GM20431 (cell line): ENCODE data around the gene PGK1.
"Not testable (repeated sequence)": the region's sequence is repeated elsewhere in the genome, so short reads cannot be mapped to it uniquely, and the experiment has no call there.

Experiments used
- in situ Hi-C: fragments of 300-500 bp; cut with MseI, MboI; formaldehyde crosslinking; loops from one replicate; pipeline ENCODE4 v1.15.0; 2020; ENCODE audit warnings: low sequenced_read_pairs; ENCODE audit not compliant: unreplicated experiment

The PGK1 gene

DNA sequence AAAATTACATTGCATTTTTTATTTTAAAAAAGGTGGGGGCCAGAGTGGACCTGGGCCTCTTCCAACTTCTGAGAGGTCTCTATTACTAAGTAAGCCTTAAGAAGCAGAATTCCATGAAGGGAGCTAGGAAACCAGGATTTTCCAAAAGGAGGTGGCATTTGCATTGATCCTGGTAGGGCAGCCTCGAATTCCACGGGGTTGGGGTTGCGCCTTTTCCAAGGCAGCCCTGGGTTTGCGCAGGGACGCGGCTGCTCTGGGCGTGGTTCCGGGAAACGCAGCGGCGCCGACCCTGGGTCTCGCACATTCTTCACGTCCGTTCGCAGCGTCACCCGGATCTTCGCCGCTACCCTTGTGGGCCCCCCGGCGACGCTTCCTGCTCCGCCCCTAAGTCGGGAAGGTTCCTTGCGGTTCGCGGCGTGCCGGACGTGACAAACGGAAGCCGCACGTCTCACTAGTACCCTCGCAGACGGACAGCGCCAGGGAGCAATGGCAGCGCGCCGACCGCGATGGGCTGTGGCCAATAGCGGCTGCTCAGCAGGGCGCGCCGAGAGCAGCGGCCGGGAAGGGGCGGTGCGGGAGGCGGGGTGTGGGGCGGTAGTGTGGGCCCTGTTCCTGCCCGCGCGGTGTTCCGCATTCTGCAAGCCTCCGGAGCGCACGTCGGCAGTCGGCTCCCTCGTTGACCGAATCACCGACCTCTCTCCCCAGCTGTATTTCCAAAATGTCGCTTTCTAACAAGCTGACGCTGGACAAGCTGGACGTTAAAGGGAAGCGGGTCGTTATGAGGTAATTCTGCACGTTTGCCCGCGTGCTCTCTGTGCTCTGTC is at the start of gene PGK1:
PGK1 (plus strand) TSS at position 626 of the 824 bp plus-strand sequence; CDS start at position 719, 93 bp downstream.
- in situ Hi-C loops = no loop called here

DNA sequence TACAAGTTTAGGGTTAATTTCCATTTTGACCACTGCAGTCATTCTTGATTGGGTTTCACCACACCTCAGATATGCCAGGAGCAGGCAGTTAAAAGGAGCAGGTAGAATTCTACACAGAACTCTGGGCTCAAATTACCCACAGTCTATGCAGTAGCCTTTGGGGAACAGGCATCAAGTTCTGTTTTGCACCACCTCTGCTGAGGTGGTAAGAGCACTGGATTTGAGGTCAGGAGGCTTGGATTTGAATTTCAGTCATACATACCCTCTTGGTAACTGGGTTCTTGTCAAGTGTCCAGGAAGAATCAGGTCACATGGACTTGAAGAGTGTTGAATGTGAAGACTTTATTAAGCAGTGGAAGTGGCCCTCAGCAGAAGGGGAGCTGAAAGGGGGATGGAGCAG is 40.4 kb upstream of the PGK1 start:
- in situ Hi-C loops = no loop called here

DNA sequence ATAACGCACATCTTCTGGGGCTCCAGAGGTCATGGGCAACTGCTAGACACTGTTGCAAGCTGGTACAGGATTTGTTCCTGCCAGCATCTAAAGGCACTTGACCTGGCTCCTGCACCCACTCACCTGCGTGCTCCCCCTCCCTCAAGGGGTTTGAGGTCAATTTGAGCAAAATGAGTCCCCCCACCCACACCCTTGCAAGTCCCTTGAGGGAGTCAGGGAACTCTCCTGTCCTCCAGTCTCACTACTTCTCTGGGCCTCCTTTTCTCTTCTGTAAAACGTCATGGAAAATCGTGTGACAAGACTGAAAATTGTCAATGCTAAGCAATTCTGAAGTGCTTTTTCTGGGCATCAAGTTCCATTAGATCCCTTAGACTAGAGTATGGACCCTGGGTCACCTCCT is 39.9 kb upstream of the PGK1 start:
- in situ Hi-C loops = no loop called here

DNA sequence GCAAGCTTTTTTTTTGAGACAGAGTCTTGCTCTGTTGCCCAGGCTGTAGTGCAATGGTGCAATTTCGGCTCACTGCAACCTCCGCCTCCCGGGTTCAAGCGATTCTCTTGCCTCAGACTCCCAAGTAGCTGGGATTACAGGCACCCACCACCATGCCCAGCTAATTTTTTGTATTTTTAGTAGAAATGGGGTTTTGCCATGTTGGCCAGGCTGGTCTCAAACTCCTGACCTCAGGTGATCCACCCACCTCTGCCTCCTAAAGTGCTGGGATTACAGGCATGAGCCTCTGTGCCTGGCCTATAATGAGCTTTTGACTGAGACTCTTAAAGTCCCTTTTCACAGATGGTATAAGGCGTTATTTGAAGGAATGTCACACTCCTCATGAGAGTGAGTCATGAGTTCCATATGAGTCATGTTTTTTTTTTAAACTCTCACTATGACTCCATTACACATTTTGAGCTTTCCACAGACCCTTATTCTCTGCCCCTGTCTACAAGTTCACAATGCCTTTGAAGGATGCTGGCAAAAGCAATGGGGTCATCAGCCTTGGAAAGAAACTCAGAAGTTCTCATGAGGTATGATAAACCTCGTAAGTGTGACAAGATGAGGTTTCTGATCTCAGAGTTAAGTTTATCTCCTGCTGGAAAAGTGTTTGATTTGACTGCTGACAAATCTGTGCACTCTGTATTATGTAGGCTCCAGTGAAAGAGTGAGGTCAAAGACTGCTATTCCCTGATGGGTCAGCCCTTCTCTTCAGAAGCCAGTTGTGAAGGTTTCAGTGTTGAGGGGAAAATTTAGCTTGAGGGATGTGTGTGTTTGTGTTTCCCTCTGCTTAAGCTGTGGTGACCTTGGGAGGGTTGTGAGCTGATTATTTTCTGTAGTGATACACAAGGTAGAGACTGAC is 39.1 kb upstream of the PGK1 start:
- in situ Hi-C loops = not testable (repeated sequence)

DNA sequence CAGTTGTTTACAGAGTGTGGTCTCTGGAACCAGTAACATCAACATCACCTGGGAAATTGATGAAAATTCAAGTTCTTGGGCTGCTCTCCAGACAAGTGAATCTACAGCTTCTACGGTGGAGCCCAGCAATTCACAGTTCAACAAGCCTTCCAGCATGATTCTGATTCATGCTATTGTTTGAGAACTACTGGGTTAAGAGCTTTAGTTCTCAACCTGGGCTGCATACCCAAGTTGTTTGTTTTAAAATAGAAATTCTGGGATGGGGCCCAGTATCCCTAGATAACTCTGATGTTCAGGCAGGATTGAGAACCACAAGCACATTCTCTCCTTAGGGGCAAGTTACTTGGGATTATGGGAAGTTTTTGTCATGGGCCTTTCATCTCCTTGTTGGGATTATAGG is 37.9 kb upstream of the PGK1 start:
- in situ Hi-C loops = no loop called here

DNA sequence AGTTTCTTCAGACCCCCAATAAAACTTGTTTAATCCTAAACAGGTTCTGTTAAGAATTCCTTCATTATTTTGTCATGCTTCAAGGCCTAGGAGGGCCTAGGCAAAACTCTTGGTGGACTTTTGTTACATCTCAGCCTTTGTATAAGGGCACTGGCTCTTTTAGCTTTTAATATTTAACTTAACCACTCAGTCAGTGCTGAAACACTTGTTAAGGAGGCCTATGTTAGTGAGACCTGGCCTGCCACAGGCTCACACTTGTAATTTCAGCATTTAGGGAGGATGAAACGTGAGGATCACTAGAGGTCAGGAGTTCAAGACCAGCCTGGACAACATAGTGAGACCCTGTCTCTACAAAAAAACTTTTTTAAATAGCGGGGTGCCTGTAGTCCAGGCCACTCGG is 32.7 kb upstream of the PGK1 start:
- in situ Hi-C loops = no loop called here

DNA sequence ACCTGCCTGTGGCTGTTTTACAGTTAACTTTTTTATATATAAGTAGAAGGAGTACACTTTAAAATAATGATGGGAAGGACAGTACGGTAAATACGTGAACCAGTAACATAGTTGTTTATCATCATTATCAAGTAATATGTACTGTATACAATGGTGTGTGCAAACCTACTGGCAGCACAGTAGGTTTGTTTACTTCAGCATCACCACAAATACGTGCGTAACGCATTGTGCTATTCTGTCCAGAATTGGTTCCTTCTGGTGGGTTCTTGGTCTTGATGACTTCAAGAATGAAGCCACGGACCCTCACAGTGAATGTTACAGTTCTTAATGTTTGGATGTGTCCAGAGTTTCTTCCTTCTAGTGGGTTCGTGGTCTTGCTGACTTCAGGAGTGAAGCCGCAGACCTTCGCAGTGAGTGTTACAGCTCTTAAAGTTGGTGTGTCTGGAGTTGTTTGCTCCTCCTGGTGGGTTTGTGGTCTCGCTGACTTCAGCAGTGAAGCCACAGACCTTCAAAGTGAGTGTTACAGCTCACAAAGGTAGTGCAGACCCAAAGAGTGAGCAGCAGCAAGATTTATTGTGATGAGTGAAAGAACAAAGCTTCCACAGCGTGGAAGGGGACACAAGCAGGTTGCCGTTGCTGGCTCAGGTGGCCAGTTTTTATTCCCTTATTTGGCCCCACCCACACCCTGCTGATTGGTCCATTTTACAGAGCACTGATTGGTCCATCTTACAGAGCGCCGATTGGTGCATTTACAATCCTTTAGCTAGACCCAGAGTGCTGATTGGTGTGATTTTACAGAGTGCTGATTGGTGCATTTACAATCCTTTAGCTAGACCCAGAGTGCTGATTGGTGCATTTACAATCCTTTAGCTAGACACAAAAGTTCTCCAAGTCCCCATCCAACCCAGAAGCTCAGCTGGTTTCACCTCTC is 30.6 kb upstream of the PGK1 start:
- in situ Hi-C loops = not testable (repeated sequence)

DNA sequence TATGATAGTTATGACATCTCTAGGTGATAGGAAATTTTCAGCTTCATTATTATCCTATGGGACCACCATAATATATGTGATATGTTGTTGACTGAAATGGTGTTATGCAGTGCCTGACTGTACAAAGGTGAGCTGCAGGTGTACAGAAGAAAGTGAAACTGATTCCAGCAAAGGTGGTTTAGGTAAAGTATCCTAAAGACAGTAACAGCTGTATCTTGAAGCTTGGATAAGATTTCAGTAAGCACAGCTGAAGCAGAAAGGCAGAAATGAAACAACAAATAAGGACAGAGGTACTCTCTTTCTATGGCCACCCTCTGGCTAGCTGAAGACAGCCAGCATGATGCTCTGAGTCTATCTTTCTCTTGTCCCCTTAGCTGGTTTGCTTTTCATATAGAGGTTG is 30.0 kb upstream of the PGK1 start:
- in situ Hi-C loops = no loop called here

DNA sequence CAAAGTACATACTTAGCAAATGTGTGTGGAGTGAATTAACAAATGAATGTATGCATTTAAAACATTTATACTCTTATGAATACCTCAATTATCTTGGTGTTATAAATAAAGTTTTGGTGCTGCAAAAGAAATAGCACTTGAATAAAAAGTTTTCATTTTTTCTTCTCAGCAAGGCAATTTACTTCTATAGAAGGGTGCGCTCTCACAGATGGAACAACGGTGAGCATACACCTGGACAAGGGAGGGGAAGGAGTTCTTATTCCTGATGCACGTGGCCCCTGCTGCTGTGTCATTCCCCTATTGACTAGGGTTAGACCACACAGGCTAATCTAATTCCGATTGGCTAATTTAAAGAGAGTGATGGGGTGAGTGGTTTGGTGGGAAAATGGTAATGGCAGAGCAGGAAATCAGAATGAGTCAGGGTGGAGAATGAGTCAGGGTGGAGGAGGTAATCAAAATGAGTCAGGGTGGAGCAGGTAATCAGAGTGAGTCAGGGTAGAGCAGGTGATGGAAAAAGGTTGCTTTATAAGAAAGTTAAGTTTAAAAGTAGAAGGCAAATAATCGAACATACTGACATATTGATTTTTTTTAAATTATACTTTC is 28.2 kb upstream of the PGK1 start:
- in situ Hi-C loops = no loop called here

DNA sequence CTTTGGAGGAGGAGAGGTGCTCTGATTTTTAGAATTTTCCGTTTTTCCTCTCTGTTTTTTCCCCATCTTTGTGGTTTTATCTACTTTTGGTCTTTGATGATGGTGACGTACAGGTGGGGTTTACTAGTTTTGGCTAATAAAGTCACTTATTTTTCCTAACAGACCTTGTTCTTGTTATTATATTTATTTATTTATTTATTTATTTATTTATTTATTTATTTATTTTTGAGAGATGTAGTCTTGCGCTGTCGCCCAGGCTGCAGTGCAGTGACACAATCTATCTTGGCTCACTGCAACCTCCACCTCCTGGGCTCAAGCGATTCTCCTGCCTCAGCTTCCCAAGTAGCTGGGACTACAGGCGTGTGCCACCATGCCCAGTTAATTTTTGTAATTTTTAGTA is 22.6 kb upstream of the PGK1 start:
- in situ Hi-C loops = not testable (repeated sequence)

DNA sequence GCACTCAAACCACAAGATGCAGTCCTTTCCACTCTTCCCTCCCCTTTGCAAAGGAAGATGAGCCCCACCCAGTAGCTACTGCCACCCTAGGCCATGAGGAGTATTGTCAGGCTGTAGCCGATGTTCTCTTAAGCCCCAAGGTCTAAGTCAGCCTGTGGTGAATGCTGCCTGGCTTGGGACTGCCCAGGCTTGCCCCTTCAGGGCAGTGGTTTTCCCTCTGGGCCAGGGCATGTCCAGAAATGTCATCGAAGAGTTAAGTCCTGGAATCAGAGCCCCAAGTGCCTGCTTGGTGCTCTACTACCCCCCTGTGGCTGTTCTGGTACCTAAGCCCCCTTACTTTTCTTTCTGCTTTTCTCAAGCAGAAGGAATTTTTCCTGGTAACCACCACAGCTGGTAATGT is 11.8 kb upstream of the PGK1 start:
- in situ Hi-C loops = no loop called here

DNA sequence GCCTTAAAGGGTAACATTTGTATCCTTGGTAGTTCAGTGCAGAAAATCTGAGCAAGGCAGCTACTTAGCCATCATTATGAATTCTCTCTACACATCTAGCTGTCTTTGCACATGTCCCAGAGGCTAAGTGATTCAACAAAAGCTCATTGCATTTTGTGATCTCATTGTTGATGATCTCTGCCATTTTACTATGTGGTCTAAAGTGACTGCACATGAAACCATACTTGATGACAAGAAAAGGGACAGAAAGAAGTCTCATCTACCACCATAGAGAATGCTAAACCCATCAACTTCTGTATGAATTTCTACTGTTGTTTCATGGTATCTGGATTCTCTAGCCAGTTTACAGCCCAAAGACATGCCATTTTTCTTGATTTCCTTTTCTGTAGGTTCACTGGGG is 5.9 kb upstream of the PGK1 start:
- in situ Hi-C loops = no loop called here

DNA sequence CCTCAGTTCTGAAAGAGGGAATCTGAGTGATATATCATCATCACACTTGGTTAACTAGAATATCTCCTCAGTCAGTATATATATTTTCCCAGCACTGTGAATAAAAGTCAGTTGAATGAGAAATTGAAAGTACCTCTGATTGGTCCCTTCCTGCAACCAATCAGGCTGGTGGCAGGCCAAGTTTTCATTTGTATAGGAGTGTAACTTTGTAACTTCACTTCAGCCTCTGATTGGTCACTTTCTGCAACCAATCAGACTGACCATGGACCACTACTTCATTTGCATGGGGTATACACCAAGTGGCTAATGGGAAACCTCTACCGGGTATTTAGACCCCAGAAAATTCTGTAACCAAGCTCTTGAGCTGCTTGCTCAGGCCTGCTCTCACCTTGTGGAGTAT is 2.0 kb upstream of the PGK1 start:
- in situ Hi-C loops = no loop called here

DNA sequence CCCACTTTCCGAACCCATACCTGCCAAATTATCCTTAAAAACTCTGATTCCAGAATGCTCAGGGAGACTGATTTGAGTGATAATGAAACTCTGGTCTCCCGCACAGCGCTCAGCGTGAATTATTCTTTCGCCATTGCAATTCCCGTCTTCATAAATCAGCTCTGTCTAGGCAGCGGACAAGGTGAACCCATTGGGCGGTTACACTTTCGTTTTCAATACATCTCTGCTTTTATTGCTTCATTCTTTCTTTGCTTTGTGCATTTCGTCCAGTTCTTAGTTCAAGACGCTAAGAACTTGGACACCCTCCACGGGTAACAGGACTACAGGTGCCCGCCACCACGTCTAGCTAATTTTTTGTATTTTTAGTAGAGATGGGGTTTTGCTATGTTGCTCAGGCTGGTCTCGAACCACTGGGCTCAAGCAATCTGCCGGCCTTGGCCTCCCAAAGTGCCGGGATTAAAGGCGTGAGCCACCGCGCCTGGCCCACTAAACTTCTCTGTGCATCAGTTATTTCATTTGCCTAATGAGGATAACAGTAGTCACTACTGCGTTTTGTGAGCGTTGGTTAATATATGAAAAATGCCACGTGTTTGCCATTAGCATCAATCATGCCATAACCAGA is 936 bp upstream of the PGK1 start:
- in situ Hi-C loops = no loop called here

DNA sequence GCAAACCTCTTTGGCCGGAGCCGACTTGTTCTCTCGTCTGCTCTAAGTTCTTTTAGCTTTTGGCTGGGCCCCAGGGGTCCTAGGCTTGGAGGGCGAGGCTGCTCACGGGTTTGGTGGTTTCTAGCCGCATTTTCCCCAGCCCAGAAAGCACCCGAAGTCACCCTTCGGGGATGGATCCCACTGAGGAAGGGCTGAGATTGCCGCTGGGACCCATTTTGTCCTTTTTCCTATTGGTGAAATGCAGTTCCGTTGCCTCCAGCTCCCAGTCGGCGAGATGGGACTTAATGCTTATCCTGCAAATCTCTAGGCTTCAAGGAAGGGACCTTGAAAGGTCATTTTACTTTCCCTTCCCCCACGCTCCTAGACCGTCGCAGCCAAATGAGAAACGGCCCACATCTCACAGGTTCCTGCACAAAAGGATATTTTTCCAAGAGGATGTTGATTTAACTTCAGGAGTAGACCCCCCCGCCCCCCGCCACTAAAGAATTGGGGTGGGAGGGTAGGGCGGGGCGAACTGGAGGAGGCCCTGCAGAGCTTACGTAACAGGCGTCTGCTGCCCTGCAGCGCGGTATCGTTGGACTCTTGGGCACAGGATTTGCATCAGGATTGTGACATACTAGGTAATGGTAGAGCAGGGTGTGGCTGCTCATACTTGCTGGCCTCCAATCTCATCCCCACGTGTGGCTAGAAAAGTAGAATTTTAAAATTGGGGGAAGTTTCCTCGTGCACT is 564 bp downstream of the PGK1 start:
- in situ Hi-C loops = no loop called here

DNA sequence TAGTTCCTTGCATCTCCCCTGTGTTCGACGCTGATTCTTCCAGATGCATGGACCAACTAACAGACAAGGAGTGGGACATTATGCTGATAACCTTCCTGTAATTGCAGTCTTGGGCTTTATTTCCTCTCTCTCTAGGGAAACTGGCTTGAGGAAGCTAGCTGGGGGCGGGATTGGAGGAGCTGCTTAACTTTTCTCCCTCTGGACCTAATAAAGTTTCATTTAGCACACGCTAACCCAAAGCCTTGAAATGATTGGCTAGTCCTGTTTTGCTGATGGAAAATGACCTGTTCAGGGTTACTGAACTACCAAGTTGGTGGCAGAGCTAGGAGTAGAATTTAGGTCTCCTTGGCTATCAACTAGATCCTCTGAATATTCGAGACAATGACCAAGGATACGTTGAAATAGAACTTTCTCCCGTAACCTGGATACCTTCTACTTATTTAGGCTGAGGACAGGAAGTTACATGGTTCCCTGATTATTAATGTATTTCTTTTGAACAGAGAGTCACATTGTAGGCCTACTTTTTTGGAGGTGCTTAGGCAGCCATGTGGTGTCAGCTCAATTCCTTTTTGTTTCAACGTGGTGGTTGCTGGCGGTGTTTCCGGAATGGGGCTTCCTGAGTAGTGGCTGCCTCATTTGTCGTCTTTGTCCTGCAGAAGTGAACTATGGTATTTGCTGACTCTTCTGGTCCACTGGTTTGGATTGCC is 2.0 kb downstream of the PGK1 start:
- in situ Hi-C loops = no loop called here

DNA sequence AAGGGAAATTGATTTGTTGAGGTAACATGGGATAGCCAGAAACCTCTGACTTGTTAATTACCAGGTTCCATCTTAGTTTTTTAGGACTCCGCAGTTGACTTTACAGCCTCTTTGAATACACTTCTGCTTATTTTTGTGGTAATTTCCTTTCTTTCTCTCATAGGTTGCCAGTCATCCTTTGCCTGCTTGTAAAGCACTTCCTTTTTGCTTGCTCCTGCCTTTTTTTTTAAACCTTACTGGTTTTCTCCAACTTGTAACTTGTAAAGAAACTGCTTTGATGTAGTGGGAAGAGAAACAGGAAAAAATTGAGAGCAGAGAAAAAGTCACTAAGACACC is 2.6 kb downstream of the PGK1 start:
- in situ Hi-C loops = no loop called here

DNA sequence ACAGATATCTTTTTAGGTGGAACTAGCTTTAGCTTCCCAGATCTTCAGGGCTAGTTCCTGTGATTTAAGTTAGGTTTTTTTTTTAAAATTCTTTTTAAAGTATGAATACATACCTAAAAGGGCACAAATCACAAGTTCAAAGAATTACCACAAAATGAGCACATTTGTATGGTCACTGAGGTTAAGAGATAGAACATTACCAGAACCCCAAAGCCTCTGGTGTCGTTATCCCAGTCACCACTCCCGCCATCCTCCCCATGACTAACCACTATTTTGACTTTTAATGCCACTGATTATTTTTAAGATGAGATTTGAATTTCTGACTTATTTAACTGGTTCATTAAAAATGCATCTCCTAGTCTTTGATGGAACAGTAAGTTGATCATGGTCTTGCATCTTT is 5.4 kb downstream of the PGK1 start:
- in situ Hi-C loops = no loop called here
